KBM-7 (cell line): ENCODE measurements around the gene KRT4.

Experiments used
- DNase-seq: peaks from one replicate; pipeline ENCODE4 v3.0.0-alpha.2; 2015
- in situ Hi-C: fragments of 300-500 bp; cut with MboI; formaldehyde crosslinking; loops from 2 replicates; pipeline ENCODE4 v1.14.3; 2020; ENCODE audit warnings: low sequenced_read_pairs, low pct_unique_long_range_greater_than_20kb, mixed read lengths

The KRT4 gene

GRCh38 chr12:52824741-52825410 lies 11.0 kb upstream of the KRT4 start:
- in situ Hi-C loops: no loop called here
- DNase-seq: no peak

GRCh38 chr12:52823761-52824450 lies 10.0 kb upstream of the KRT4 start:
- in situ Hi-C loops: no loop called here
- DNase-seq: no peak

- in situ Hi-C loops: no loop called here
- no peak for DNase-seq
These were observed 9.0 kb upstream of the KRT4 start for GRCh38 chr12:52822771-52823510.

GRCh38 chr12:52821826-52822660 lies 8.1 kb upstream of the KRT4 start:
- in situ Hi-C loops: no loop called here

GRCh38 chr12:52821071-52821730 lies 7.3 kb upstream of the KRT4 start:
- in situ Hi-C loops: no loop called here
- DNase-seq: no peak

More at GRCh38 chr12:52821826-52822660, 8.1 kb upstream of the KRT4 start:
- DNase-seq: no peak

GRCh38 chr12:52820521-52820920 lies 6.6 kb upstream of the KRT4 start:
- no peak for DNase-seq
- in situ Hi-C loops: no loop called here

- in situ Hi-C loops: no loop called here
- DNase-seq: no peak
These were observed 6.0 kb upstream of the KRT4 start for GRCh38 chr12:52819731-52820510.

GRCh38 chr12:52818887-52819420 lies 5.0 kb upstream of the KRT4 start:
- in situ Hi-C loops: no loop called here
- no peak for DNase-seq

GRCh38 chr12:52818388-52818787 lies 4.5 kb upstream of the KRT4 start:
- no peak for DNase-seq
- in situ Hi-C loops: no loop called here

- DNase-seq: no peak
- in situ Hi-C loops: no loop called here
These were observed 3.9 kb upstream of the KRT4 start for GRCh38 chr12:52817699-52818238.

- DNase-seq: no peak
- in situ Hi-C loops: no loop called here
These were observed 3.2 kb upstream of the KRT4 start for GRCh38 chr12:52817003-52817698.

- in situ Hi-C loops: no loop called here
- no peak for DNase-seq
These were observed 2.0 kb upstream of the KRT4 start for GRCh38 chr12:52815676-52816588.

GRCh38 chr12:52815161-52815560 lies 1.2 kb upstream of the KRT4 start:
- DNase-seq: no peak
- in situ Hi-C loops: no loop called here

- in situ Hi-C loops: no loop called here
- no peak for DNase-seq
These were observed 817 bp upstream of the KRT4 start for GRCh38 chr12:52814710-52815155.

GRCh38 chr12:52813203-52813819 lies 605 bp downstream of the KRT4 start:
- DNase-seq: no peak
- in situ Hi-C loops: no loop called here

GRCh38 chr12:52812749-52813148 lies 1.2 kb downstream of the KRT4 start:
- in situ Hi-C loops: no loop called here
- DNase-seq: no peak
